Nephron (organoid): Measurements from ENCODE around the gene ACOT9.

Experiments used
- H3K27ac Mint-ChIP-seq, 3 experiments: 2 replicates each; pipeline ENCODE4 v1.8.0; 2020; ENCODE audit warnings: mixed read lengths in 3 of 3, mild to moderate bottlenecking in 2 of 3, moderate library complexity in 1 of 3
- H3K27me3 Mint-ChIP-seq: 2 replicates; pipeline ENCODE4 v1.8.0; 2021; ENCODE audit warnings: low read depth, mild to moderate bottlenecking, moderate library complexity, mixed read lengths
- H3K36me3 Mint-ChIP-seq: 2 replicates; pipeline ENCODE4 v1.8.0; 2020; ENCODE audit warnings: low read depth, mixed read lengths
- H3K4me1 Mint-ChIP-seq: 2 replicates; pipeline ENCODE4 v1.8.0; 2020; ENCODE audit warnings: mixed read lengths
- H3K4me3 Mint-ChIP-seq, 3 experiments: 2 replicates each; pipeline ENCODE4 v1.8.0; 2020; ENCODE audit warnings: mild to moderate bottlenecking in 3 of 3, mixed read lengths in 3 of 3, moderate library complexity in 2 of 3
- H3K9me3 Mint-ChIP-seq: 2 replicates; pipeline ENCODE4 v1.8.0; 2020; ENCODE audit warnings: mixed read lengths
- CTCF ChIP-seq, 3 experiments: fragments of 200-600 bp; sonication (generic); IDR thresholded peaks; one replicate each; pipeline ENCODE4 v1.5.0; 2021; ENCODE audit warnings: antibody characterized with exemption in 3 of 3; ENCODE audit not compliant: unreplicated experiment in 3 of 3

Gene ACOT9

GRCh38 chrX:23670528-23670927, 72.5 kb downstream of the ACOT9 start:
- H3K4me1 Mint-ChIP-seq, result peaks cover 33% of the 10 kb centered on the region

GRCh38 chrX:23668335-23668734, 74.7 kb downstream of the ACOT9 start:
- H3K4me3 Mint-ChIP-seq, result peak overlapping the region; percentile 86 to 94 (median 88)
- peaks cover 26% of the 10 kb centered on the region for H3K36me3 Mint-ChIP-seq
- peaks cover 33% of the 10 kb centered on the region for H3K4me1 Mint-ChIP-seq
- H3K27ac Mint-ChIP-seq, result peak overlapping the region; percentile 84 to 93 (median 93)
- no peaks in the 10 kb centered on the region for H3K9me3 Mint-ChIP-seq
- no peak for TF ChIP-seq CTCF (IDR thresholded peaks at IDR 0.05; ENCODE audit: unreplicated experiment in 3 of 3)
- H3K27me3 Mint-ChIP-seq, result no peaks in the 10 kb centered on the region

More at GRCh38 chrX:23670528-23670927, 72.5 kb downstream of the ACOT9 start:
- H3K4me3 Mint-ChIP-seq, result peak overlapping the region in 1 of 3 experiments; percentile 46
- TF ChIP-seq CTCF (IDR thresholded peaks at IDR 0.05; ENCODE audit: unreplicated experiment in 3 of 3), result no peak
- H3K27me3 Mint-ChIP-seq, result no peaks in the 10 kb centered on the region
- peaks cover 38% of the 10 kb centered on the region for H3K36me3 Mint-ChIP-seq
- H3K27ac Mint-ChIP-seq, result peak overlapping the region in 1 of 3 experiments; percentile 20
- no peaks in the 10 kb centered on the region for H3K9me3 Mint-ChIP-seq

DNA sequence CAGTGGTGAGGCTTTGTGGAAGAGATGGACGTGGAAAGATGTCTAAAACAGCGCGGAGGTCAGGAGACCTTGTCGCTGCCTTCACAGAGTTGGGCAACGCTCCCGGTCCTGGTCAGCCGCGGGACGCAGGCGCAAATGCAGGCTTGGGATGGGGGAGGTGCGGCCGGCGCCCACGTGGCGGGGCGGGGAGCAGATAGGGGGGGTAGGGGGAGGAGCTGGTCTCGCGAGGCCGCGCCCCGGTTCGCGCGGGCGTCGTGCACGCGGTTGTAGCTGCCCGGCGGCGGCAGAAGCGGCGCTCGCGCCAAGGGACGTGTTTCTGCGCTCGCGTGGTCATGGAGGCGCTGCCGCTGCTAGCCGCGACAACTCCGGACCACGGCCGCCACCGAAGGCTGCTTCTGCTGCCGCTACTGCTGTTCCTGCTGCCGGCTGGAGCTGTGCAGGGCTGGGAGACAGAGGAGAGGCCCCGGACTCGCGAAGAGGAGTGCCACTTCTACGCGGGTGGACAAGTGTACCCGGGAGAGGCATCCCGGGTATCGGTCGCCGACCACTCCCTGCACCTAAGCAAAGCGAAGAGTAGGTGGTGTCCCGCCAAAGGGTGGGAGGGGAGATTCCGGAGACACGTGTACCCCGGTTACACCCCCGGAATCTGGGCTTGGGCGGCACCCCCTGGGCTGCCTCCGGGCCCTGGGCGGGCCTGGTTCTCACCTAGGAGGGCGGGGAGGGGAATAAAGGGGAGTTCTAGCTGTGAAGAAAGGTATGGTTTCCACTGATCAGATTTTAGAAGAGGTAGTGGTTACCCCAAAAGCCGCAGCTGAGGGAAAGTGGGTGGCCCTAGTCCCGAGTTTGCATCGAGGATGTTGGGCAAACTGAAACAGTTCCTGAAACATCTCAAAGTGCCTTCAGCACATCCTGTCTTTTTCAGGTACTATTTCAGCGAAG, 75.6 kb downstream of the ACOT9 start, which contains the start of gene PRDX4:
TSS of gene PRDX4 (plus strand) at position 255 of the 939 bp plus-strand sequence. CDS start at position 333, 78 bp downstream.
- no peak for TF ChIP-seq CTCF (IDR thresholded peaks at IDR 0.05; ENCODE audit: unreplicated experiment in 3 of 3)
- H3K27ac Mint-ChIP-seq, result peak within 1 kb of the TSS; percentile 93 to 96 (median 93)
- no peaks in the 10 kb centered on the region for H3K27me3 Mint-ChIP-seq
- peak within 1 kb of the TSS; percentile 86 to 94 (median 88) for H3K4me3 Mint-ChIP-seq
- no peaks in the 10 kb centered on the region for H3K9me3 Mint-ChIP-seq
- H3K4me1 Mint-ChIP-seq, result peaks cover 36% of the 10 kb centered on the region
- H3K36me3 Mint-ChIP-seq, result peaks cover 19% of the 10 kb centered on the region

GRCh38 chrX:23666282-23666681, 76.8 kb downstream of the ACOT9 start:
- Mint-ChIP-seq H3K36me3 (peaks cover 9% of the 10 kb centered on the region), H3K27ac (peak overlapping the region; percentile 93 to 96 (median 93)), H3K4me3 (peak overlapping the region; percentile 86 to 94 (median 88)), H3K4me1 (peaks cover 39% of the 10 kb centered on the region), H3K9me3 (no peaks in the 10 kb centered on the region), H3K27me3 (no peaks in the 10 kb centered on the region)
- TF ChIP-seq CTCF (IDR thresholded peaks at IDR 0.05; ENCODE audit: unreplicated experiment in 3 of 3), result no peak

DNA sequence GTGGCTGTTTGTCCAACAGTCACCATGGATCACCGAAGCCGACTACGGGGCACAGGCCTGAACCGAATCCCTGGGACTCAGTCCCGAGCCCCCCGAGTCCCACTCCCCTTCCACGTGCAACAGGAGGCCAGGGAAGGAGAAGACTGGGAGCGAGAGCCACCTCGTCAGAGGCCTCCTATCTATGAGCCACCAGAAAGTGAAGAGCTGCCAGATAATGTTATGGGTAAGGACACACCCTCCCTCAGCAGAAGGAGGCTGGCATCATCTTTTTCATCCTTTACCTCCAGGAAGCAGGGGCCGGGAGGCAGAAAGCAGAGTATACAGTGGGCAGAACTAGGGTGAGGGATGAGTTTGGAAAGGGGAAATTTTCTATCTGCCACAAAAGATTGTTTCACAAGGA, 78.6 kb downstream of the ACOT9 start:
- H3K4me3 Mint-ChIP-seq, result peak overlapping the region in 1 of 3 experiments; percentile 5
- no peak for TF ChIP-seq CTCF (IDR thresholded peaks at IDR 0.05; ENCODE audit: unreplicated experiment in 3 of 3)

More for the DNA sequence above, 78.6 kb downstream of the ACOT9 start:
- no peaks in the 10 kb centered on the region for H3K27me3 Mint-ChIP-seq
- peaks cover 3% of the 10 kb centered on the region for H3K36me3 Mint-ChIP-seq
- H3K4me1 Mint-ChIP-seq, result peaks cover 32% of the 10 kb centered on the region
- H3K27ac Mint-ChIP-seq, result peak overlapping the region in 2 of 3 experiments; percentile 14 to 67
- no peaks in the 10 kb centered on the region for H3K9me3 Mint-ChIP-seq
